HEK293 (cell line): Measurements from ENCODE around the gene DGKG.

ENCODE experiments used
- CTCF ChIA-PET: fragments of 350-600 bp; formaldehyde crosslinking; extraction: SDS; loops from one replicate; lab custom pipeline; 2021; ENCODE audit warnings: antibody characterized with exemption; lab: Yijun Ruan, JAX
- POLR2A ChIA-PET: fragments of 300-600 bp; formaldehyde crosslinking; extraction: SDS; loops from one replicate; lab custom pipeline; 2020; ENCODE audit warnings: antibody characterized with exemption, inconsistent platforms; lab: Yijun Ruan, JAX
- H3K27ac ChIP-seq: fragments of 200-500 bp; sonication (Bioruptor generic); 2 replicates; pipeline ENCODE4 v1.5.1; 2014; ENCODE audit warnings: low read depth, low read length, control low read depth, inconsistent platforms; ENCODE audit errors: extremely low read depth
- H3K36me3 ChIP-seq, 2 experiments: fragments of 200-500 bp in 1 of 2; sonication (Bioruptor generic) in 1 of 2; 1 replicate in 1 of 2; 2 replicates in 1 of 2; pipeline ENCODE4 v1.5.1; 2014 to 2017; ENCODE audit warnings: inconsistent platforms in 2 of 2, low read length in 2 of 2; ENCODE audit not compliant: control insufficient read depth in 2 of 2, insufficient read depth in 1 of 2
- H3K4me1 ChIP-seq: fragments of 200-500 bp; sonication (Bioruptor generic); 2 replicates; pipeline ENCODE4 v1.5.1; 2014; ENCODE audit warnings: mild to moderate bottlenecking, low read length, inconsistent platforms; ENCODE audit not compliant: control insufficient read depth, insufficient read depth
- H3K4me3 ChIP-seq: 2 replicates; pipeline ENCODE4 v1.5.1; 2011; ENCODE audit warnings: low read depth, mild to moderate bottlenecking, control low read depth, low read length, moderate library complexity
- H3K9me3 ChIP-seq: fragments of 200-500 bp; sonication (Bioruptor generic); 2 replicates; pipeline ENCODE4 v1.5.1; 2014; ENCODE audit warnings: low read depth, low read length, inconsistent platforms; ENCODE audit not compliant: control insufficient read depth, insufficient read depth
- BCL11B ChIP-seq: fragments of 450-650 bp; formaldehyde crosslinking; IDR thresholded peaks from 2 replicates; pipeline ENCODE4 v1.5.1; 2016; ENCODE audit warnings: low read depth, missing biosample characterization, missing genetic modification characterization
- GLI2 ChIP-seq: fragments of 450-650 bp; formaldehyde crosslinking; IDR thresholded peaks from 2 replicates; pipeline ENCODE4; 2017; ENCODE audit warnings: missing biosample characterization, missing genetic modification characterization, low read depth, borderline replicate concordance
- KLF1 ChIP-seq: fragments of 450-650 bp; formaldehyde crosslinking; IDR thresholded peaks from 2 replicates; pipeline ENCODE4 v1.5.1; 2016; ENCODE audit warnings: missing biosample characterization, missing genetic modification characterization
- KLF10 ChIP-seq: fragments of 450-650 bp; IDR thresholded peaks from 2 replicates; pipeline ENCODE4 v1.5.1; 2018; ENCODE audit warnings: missing biosample characterization, mild to moderate bottlenecking, missing genetic modification characterization
- SETDB1 ChIP-seq: IDR thresholded peaks from one replicate; pipeline ENCODE4 v1.6.1; 2017; ENCODE audit warnings: mild to moderate bottlenecking, low read length, moderate library complexity, mixed read lengths; ENCODE audit not compliant: insufficient read length
- ZBTB17 ChIP-seq: fragments of 450-650 bp; formaldehyde crosslinking; IDR thresholded peaks from 2 replicates; pipeline ENCODE4 v1.5.1; 2016; ENCODE audit warnings: missing biosample characterization, missing genetic modification characterization
- ZBTB48 ChIP-seq: fragments of 450-650 bp; formaldehyde crosslinking; IDR thresholded peaks from 2 replicates; pipeline ENCODE4 v1.5.1; 2016; ENCODE audit warnings: missing biosample characterization, missing genetic modification characterization
- ZNF114 ChIP-seq: fragments of 450-650 bp; formaldehyde crosslinking; IDR thresholded peaks from 2 replicates; pipeline ENCODE4 v1.5.0; 2017; ENCODE audit warnings: missing biosample characterization, missing genetic modification characterization
- ZNF155 ChIP-seq: fragments of 450-650 bp; formaldehyde crosslinking; IDR thresholded peaks from 2 replicates; pipeline ENCODE4 v1.5.1; 2016; ENCODE audit warnings: missing biosample characterization, missing genetic modification characterization
- ZNF175 ChIP-seq: fragments of 450-650 bp; formaldehyde crosslinking; IDR thresholded peaks from 2 replicates; pipeline ENCODE4 v1.5.1; 2016; ENCODE audit warnings: missing biosample characterization, missing genetic modification characterization
- ZNF23 ChIP-seq: fragments of 450-650 bp; formaldehyde crosslinking; IDR thresholded peaks from 2 replicates; pipeline ENCODE4 v1.5.1; 2016; ENCODE audit warnings: missing biosample characterization, missing genetic modification characterization, borderline replicate concordance
- ZNF266 ChIP-seq: fragments of 450-650 bp; formaldehyde crosslinking; IDR thresholded peaks from 2 replicates; pipeline ENCODE4 v1.5.1; 2016; ENCODE audit warnings: missing biosample characterization, missing genetic modification characterization, low read depth
- ZNF274 ChIP-seq, 2 experiments: fragments of 200-500 bp in 1 of 2; fragments of 450-650 bp in 1 of 2; sonication (Bioruptor generic) in 1 of 2; formaldehyde crosslinking in 1 of 2; IDR thresholded peaks; 2 replicates each; pipeline versions ENCODE4 v1.5.1 to v1.6.1; 2014 to 2016; ENCODE audit warnings: borderline replicate concordance in 1 of 2, inconsistent platforms in 1 of 2, low read length in 1 of 2, missing biosample characterization in 1 of 2, missing genetic modification characterization in 1 of 2
- ZNF366 ChIP-seq: fragments of 450-650 bp; formaldehyde crosslinking; conservative IDR thresholded peaks from 2 replicates; pipeline ENCODE4 v1.5.1; 2016; ENCODE audit warnings: missing biosample characterization, missing genetic modification characterization
- ZNF549 ChIP-seq: fragments of 450-650 bp; IDR thresholded peaks from 2 replicates; pipeline ENCODE4 v1.5.1; 2018; ENCODE audit warnings: missing biosample characterization, missing genetic modification characterization, mild to moderate bottlenecking, inconsistent platforms, moderate library complexity
- ZNF585B ChIP-seq: fragments of 450-650 bp; formaldehyde crosslinking; IDR thresholded peaks from 2 replicates; pipeline ENCODE4 v1.5.1; 2016; ENCODE audit warnings: missing biosample characterization, missing genetic modification characterization
- ZNF623 ChIP-seq: fragments of 450-650 bp; formaldehyde crosslinking; IDR thresholded peaks from 2 replicates; pipeline ENCODE4 v1.5.1; 2016; ENCODE audit warnings: missing biosample characterization, missing genetic modification characterization
- ZNF658 ChIP-seq: fragments of 450-650 bp; formaldehyde crosslinking; IDR thresholded peaks from 2 replicates; pipeline ENCODE4; 2016; ENCODE audit warnings: missing biosample characterization, missing genetic modification characterization
- ZNF701 ChIP-seq: fragments of 450-650 bp; formaldehyde crosslinking; IDR thresholded peaks from 2 replicates; pipeline ENCODE4 v1.5.1; 2016; ENCODE audit warnings: missing biosample characterization, missing genetic modification characterization
- ZSCAN30 ChIP-seq: fragments of 450-650 bp; IDR thresholded peaks from 2 replicates; pipeline ENCODE4 v1.5.1; 2018; ENCODE audit warnings: missing biosample characterization, mild to moderate bottlenecking, missing genetic modification characterization, moderate library complexity
- TF ChIP-seq, protein P1 (sequence below): fragments of 450-650 bp; formaldehyde crosslinking; IDR thresholded peaks from 2 replicates; pipeline ENCODE4 v1.5.1; 2016; ENCODE audit warnings: missing biosample characterization, missing genetic modification characterization
- TF ChIP-seq, protein P2 (sequence below): IDR thresholded peaks from 2 replicates; pipeline ENCODE4 v1.6.1; 2011; ENCODE audit warnings: mild to moderate bottlenecking, low read depth, low read length, borderline replicate concordance
- TF ChIP-seq, protein P3 (sequence below): fragments of 450-650 bp; formaldehyde crosslinking; IDR thresholded peaks from 2 replicates; pipeline ENCODE4 v1.5.1; 2016; ENCODE audit warnings: missing biosample characterization, missing genetic modification characterization
- TF ChIP-seq, protein P4 (sequence below): fragments of 450-650 bp; formaldehyde crosslinking; IDR thresholded peaks from 2 replicates; pipeline ENCODE4 v1.5.1; 2017; ENCODE audit warnings: missing biosample characterization, missing genetic modification characterization

Gene DGKG

DNA sequence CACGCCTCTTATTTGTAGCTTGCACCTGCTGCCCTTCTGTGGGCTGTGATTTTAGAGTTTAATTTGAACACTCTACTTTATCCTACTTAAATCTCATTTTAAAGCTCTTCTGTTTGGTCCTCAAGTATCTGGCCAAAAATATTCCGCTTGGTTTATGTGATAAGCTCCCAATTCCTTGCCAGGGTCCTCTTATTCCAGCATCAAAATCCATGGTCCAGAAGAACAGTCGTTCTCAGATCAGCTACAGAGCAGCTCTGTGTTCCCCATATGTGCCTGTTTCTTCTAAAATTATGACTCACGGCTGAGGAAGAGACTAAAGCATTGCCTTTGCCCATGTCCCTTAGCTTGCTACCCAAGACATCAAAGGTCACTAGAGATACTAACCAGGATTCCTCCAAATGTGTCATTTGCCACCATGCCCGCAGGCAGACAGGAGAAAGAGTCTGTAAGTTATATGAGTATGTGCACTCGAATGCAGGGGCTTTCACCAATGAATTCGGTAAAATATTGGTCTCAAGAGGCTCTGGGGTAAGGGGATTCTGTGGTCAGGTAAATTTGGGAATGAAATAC lies 137.9 kb downstream of the DGKG start:
- CTCF ChIA-PET: interaction anchor here (1.1 kb wide), 1 partner anchor 53 kb away, joined by 3 read pairs; no protein-coding TSS in a partner anchor
- POLR2A ChIA-PET: no interaction called here
- Histone ChIP-seq H3K4me3 (no peak overlapping the region), H3K36me3 (no peaks in the 10 kb centered on the region), H3K4me1 (no peaks in the 10 kb centered on the region)
- TF ChIP-seq BCL11B (tag by site-specific recombination) (no peak), ZNF585B (tag by site-specific recombination) (no peak), KLF1 (tag by site-specific recombination) (no peak), ZBTB48 (tag by site-specific recombination) (no peak), ZNF701 (no peak), ZBTB17 (no peak), ZNF155 (tag by site-specific recombination) (no peak), ZNF549 (tag by site-specific recombination) (no peak), KLF10 (tag by site-specific recombination) (no peak), ZNF658 (tag by site-specific recombination) (no peak), ZNF266 (tag by site-specific recombination) (no peak), SETDB1 (no peak), GLI2 (no peak), ZNF175 (tag by site-specific recombination) (no peak)
- TF ChIP-seq, protein P1, sequence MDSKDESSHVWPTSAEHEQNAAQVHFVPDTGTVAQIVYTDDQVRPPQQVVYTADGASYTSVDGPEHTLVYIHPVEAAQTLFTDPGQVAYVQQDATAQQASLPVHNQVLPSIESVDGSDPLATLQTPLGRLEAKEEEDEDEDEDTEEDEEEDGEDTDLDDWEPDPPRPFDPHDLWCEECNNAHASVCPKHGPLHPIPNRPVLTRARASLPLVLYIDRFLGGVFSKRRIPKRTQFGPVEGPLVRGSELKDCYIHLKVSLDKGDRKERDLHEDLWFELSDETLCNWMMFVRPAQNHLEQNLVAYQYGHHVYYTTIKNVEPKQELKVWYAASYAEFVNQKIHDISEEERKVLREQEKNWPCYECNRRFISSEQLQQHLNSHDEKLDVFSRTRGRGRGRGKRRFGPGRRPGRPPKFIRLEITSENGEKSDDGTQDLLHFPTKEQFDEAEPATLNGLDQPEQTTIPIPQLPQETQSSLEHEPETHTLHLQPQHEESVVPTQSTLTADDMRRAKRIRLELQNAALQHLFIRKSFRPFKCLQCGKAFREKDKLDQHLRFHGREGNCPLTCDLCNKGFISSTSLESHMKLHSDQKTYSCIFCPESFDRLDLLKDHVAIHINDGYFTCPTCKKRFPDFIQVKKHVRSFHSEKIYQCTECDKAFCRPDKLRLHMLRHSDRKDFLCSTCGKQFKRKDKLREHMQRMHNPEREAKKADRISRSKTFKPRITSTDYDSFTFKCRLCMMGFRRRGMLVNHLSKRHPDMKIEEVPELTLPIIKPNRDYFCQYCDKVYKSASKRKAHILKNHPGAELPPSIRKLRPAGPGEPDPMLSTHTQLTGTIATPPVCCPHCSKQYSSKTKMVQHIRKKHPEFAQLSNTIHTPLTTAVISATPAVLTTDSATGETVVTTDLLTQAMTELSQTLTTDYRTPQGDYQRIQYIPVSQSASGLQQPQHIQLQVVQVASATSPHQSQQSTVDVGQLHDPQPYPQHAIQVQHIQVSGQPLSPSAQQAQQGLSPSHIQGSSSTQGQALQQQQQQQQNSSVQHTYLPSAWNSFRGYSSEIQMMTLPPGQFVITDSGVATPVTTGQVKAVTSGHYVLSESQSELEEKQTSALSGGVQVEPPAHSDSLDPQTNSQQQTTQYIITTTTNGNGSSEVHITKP (tag by site-specific recombination): no peak
- TF ChIP-seq, protein P2, sequence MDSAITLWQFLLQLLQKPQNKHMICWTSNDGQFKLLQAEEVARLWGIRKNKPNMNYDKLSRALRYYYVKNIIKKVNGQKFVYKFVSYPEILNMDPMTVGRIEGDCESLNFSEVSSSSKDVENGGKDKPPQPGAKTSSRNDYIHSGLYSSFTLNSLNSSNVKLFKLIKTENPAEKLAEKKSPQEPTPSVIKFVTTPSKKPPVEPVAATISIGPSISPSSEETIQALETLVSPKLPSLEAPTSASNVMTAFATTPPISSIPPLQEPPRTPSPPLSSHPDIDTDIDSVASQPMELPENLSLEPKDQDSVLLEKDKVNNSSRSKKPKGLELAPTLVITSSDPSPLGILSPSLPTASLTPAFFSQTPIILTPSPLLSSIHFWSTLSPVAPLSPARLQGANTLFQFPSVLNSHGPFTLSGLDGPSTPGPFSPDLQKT: no peak
- TF ChIP-seq, protein P3, sequence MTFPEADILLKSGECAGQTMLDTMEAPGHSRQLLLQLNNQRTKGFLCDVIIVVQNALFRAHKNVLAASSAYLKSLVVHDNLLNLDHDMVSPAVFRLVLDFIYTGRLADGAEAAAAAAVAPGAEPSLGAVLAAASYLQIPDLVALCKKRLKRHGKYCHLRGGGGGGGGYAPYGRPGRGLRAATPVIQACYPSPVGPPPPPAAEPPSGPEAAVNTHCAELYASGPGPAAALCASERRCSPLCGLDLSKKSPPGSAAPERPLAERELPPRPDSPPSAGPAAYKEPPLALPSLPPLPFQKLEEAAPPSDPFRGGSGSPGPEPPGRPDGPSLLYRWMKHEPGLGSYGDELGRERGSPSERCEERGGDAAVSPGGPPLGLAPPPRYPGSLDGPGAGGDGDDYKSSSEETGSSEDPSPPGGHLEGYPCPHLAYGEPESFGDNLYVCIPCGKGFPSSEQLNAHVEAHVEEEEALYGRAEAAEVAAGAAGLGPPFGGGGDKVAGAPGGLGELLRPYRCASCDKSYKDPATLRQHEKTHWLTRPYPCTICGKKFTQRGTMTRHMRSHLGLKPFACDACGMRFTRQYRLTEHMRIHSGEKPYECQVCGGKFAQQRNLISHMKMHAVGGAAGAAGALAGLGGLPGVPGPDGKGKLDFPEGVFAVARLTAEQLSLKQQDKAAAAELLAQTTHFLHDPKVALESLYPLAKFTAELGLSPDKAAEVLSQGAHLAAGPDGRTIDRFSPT: no peak
- TF ChIP-seq, all 188 proteins: peak for 0
- no peaks in the 10 kb centered on the region for H3K9me3 ChIP-seq
- H3K27ac ChIP-seq: no peak overlapping the region

DNA sequence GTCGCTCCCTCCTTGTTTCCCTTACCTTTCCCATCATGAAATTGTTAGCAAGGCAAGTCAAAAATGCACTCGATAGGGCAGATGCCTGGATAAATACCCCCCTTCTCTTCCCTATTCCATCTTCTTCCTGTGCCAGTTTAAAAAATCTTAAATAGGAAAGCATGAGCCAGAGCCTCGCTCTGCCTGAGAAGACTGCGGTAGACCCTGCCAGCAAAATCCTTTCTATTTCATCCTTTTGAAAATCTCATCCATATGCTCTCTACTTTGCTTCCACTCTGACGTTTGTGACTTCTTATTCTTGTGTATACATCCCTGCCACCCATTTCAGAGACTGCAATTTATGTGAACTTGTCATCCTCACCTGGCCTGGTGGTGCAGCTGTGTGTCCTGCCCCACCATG lies 138.6 kb downstream of the DGKG start:
- H3K4me1 ChIP-seq: no peaks in the 10 kb centered on the region
- no peak overlapping the region for H3K27ac ChIP-seq
- no peaks in the 10 kb centered on the region for H3K36me3 ChIP-seq
- H3K4me3 ChIP-seq: no peak overlapping the region
- H3K9me3 ChIP-seq: no peaks in the 10 kb centered on the region
- TF ChIP-seq ZNF114 (tag by site-specific recombination) (no peak), ZNF23 (tag by site-specific recombination) (no peak), ZNF623 (no peak), ZSCAN30 (tag by site-specific recombination) (no peak), ZNF274 (IDR thresholded peaks at IDR 0.05; ENCODE audit: low read length) (no peak), ZNF274 (tag by site-specific recombination; IDR thresholded peaks at IDR 0.05; ENCODE audit: borderline replicate concordance) (no peak), ZNF366 (tag by site-specific recombination) (no peak)
- TF ChIP-seq, protein P4, sequence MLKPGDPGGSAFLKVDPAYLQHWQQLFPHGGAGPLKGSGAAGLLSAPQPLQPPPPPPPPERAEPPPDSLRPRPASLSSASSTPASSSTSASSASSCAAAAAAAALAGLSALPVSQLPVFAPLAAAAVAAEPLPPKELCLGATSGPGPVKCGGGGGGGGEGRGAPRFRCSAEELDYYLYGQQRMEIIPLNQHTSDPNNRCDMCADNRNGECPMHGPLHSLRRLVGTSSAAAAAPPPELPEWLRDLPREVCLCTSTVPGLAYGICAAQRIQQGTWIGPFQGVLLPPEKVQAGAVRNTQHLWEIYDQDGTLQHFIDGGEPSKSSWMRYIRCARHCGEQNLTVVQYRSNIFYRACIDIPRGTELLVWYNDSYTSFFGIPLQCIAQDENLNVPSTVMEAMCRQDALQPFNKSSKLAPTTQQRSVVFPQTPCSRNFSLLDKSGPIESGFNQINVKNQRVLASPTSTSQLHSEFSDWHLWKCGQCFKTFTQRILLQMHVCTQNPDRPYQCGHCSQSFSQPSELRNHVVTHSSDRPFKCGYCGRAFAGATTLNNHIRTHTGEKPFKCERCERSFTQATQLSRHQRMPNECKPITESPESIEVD (tag by site-specific recombination): no peak
- CTCF ChIA-PET: interaction anchor here (1.1 kb wide), 1 partner anchor 54 kb away, joined by 3 read pairs; no protein-coding TSS in a partner anchor
- POLR2A ChIA-PET: no interaction called here
